Nephron (organoid): ENCODE results near the gene COL8A1.
A peak's percentile ranks its signal among the peaks of the same experiment; 100 is the strongest.

Source experiments
- H3K27ac Mint-ChIP-seq, 3 experiments: 2 replicates each; pipeline ENCODE4 v1.8.0; 2020; ENCODE audit warnings: mixed read lengths in 3 of 3, mild to moderate bottlenecking in 2 of 3, moderate library complexity in 1 of 3
- H3K27me3 Mint-ChIP-seq: 2 replicates; pipeline ENCODE4 v1.8.0; 2021; ENCODE audit warnings: low read depth, mild to moderate bottlenecking, moderate library complexity, mixed read lengths
- H3K36me3 Mint-ChIP-seq: 2 replicates; pipeline ENCODE4 v1.8.0; 2020; ENCODE audit warnings: low read depth, mixed read lengths
- H3K4me1 Mint-ChIP-seq: 2 replicates; pipeline ENCODE4 v1.8.0; 2020; ENCODE audit warnings: mixed read lengths
- H3K4me3 Mint-ChIP-seq, 3 experiments: 2 replicates each; pipeline ENCODE4 v1.8.0; 2020; ENCODE audit warnings: mild to moderate bottlenecking in 3 of 3, mixed read lengths in 3 of 3, moderate library complexity in 2 of 3
- H3K9me3 Mint-ChIP-seq: 2 replicates; pipeline ENCODE4 v1.8.0; 2020; ENCODE audit warnings: mixed read lengths
- CTCF ChIP-seq, 3 experiments: fragments of 200-600 bp; sonication (generic); IDR thresholded peaks; one replicate each; pipeline ENCODE4 v1.5.0; 2021; ENCODE audit warnings: antibody characterized with exemption in 3 of 3; ENCODE audit not compliant: unreplicated experiment in 3 of 3

The COL8A1 gene

GRCh38 chr3:99625643-99626416 lies 12.6 kb upstream of the COL8A1 start:
- Mint-ChIP-seq H3K27ac (no peak overlapping the region), H3K36me3 (no peaks in the 10 kb centered on the region), H3K27me3 (no peaks in the 10 kb centered on the region), H3K9me3 (no peaks in the 10 kb centered on the region), H3K4me1 (no peaks in the 10 kb centered on the region), H3K4me3 (no peak overlapping the region)
- TF ChIP-seq CTCF (IDR thresholded peaks at IDR 0.05; ENCODE audit: unreplicated experiment in 3 of 3): no peak

GRCh38 chr3:99626417-99626788 lies 12.0 kb upstream of the COL8A1 start:
- H3K27ac Mint-ChIP-seq: no peak overlapping the region
- no peak for TF ChIP-seq CTCF (IDR thresholded peaks at IDR 0.05; ENCODE audit: unreplicated experiment in 3 of 3)
- no peaks in the 10 kb centered on the region for H3K36me3 Mint-ChIP-seq
- no peaks in the 10 kb centered on the region for H3K4me1 Mint-ChIP-seq
- no peak overlapping the region for H3K4me3 Mint-ChIP-seq
- H3K27me3 Mint-ChIP-seq: no peaks in the 10 kb centered on the region
- H3K9me3 Mint-ChIP-seq: no peaks in the 10 kb centered on the region

GRCh38 chr3:99627062-99627826 lies 11.2 kb upstream of the COL8A1 start:
- H3K27ac Mint-ChIP-seq: no peak overlapping the region
- TF ChIP-seq CTCF (IDR thresholded peaks at IDR 0.05; ENCODE audit: unreplicated experiment in 3 of 3): no peak
- no peaks in the 10 kb centered on the region for H3K36me3 Mint-ChIP-seq
- H3K27me3 Mint-ChIP-seq: peaks cover 5% of the 10 kb centered on the region
- no peak overlapping the region for H3K4me3 Mint-ChIP-seq
- H3K9me3 Mint-ChIP-seq: no peaks in the 10 kb centered on the region
- no peaks in the 10 kb centered on the region for H3K4me1 Mint-ChIP-seq

GRCh38 chr3:99630815-99631214 lies 7.6 kb upstream of the COL8A1 start:
- H3K4me3 Mint-ChIP-seq: no peak overlapping the region
- H3K36me3 Mint-ChIP-seq: no peaks in the 10 kb centered on the region
- H3K4me1 Mint-ChIP-seq: no peaks in the 10 kb centered on the region
- H3K9me3 Mint-ChIP-seq: no peaks in the 10 kb centered on the region
- no peak overlapping the region for H3K27ac Mint-ChIP-seq
- peaks cover 41% of the 10 kb centered on the region for H3K27me3 Mint-ChIP-seq
- no peak for TF ChIP-seq CTCF (IDR thresholded peaks at IDR 0.05; ENCODE audit: unreplicated experiment in 3 of 3)

- no peak for TF ChIP-seq CTCF (IDR thresholded peaks at IDR 0.05; ENCODE audit: unreplicated experiment in 3 of 3)
- Mint-ChIP-seq H3K4me1 (peaks cover 16% of the 10 kb centered on the region), H3K4me3 (no peak overlapping the region)
Measured at GRCh38 chr3:99633887-99634558, 4.4 kb upstream of the COL8A1 start.

More at GRCh38 chr3:99633887-99634558, 4.4 kb upstream of the COL8A1 start:
- Mint-ChIP-seq H3K9me3 (no peaks in the 10 kb centered on the region), H3K36me3 (no peaks in the 10 kb centered on the region), H3K27ac (peak overlapping the region in 1 of 3 experiments; percentile 65), H3K27me3 (peaks cover 71% of the 10 kb centered on the region)
